Astrocyte (in vitro differentiated cells and primary cell): ENCODE data around the gene NKD1. TPM values are rescaled to one million over a fixed set of nuclear protein-coding genes. Genes with fewer than 3 reads are reported as not detected.

ENCODE experiments used
- DNase-seq: peaks from one replicate; pipeline ENCODE4 v3.0.0-alpha.2; 2010; ENCODE audit warnings: low read depth
- FAIRE-seq: peaks from 2 replicates; lab custom pipeline; 2011; peaks lifted over from hg19 to GRCh38; lab: Jason Lieb, UNC
- H2AFZ ChIP-seq: 2 replicates; pipeline ENCODE4 v1.6.0; 2012; ENCODE audit warnings: low read depth, low read length, inconsistent platforms
- H3K27ac ChIP-seq: 2 replicates; pipeline ENCODE4 v1.5.1; 2011; ENCODE audit warnings: low read depth, low read length, inconsistent platforms
- H3K27me3 ChIP-seq: 2 replicates; pipeline ENCODE4 v1.6.0; 2011; ENCODE audit warnings: low read length, inconsistent platforms; ENCODE audit not compliant: insufficient read depth
- H3K36me3 ChIP-seq: 2 replicates; pipeline ENCODE4 v1.5.1; 2011; ENCODE audit warnings: low read length, inconsistent platforms; ENCODE audit not compliant: insufficient read depth
- H3K4me1 ChIP-seq: 2 replicates; pipeline ENCODE4 v1.5.1; 2011; ENCODE audit warnings: low read length, inconsistent platforms; ENCODE audit not compliant: insufficient read depth
- H3K4me2 ChIP-seq: 2 replicates; pipeline ENCODE4 v1.6.0; 2012; ENCODE audit warnings: low read length, inconsistent platforms
- H3K4me3 ChIP-seq: 2 replicates; pipeline ENCODE4 v1.5.1; 2011; ENCODE audit warnings: low read depth, mild to moderate bottlenecking, low read length, inconsistent platforms; ENCODE audit not compliant: insufficient read depth
- H3K79me2 ChIP-seq: 2 replicates; pipeline ENCODE4 v1.6.0; 2012; ENCODE audit warnings: mild to moderate bottlenecking, low read length, inconsistent platforms; ENCODE audit not compliant: insufficient read depth
- H3K9ac ChIP-seq: 2 replicates; pipeline ENCODE4 v1.6.0; 2012; ENCODE audit warnings: mild to moderate bottlenecking, low read length, inconsistent platforms
- H3K9me3 ChIP-seq: 2 replicates; pipeline ENCODE4 v1.5.1; 2012; ENCODE audit warnings: low read depth, mild to moderate bottlenecking, low read length, inconsistent platforms; ENCODE audit not compliant: insufficient read depth
- H4K20me1 ChIP-seq: 2 replicates; pipeline ENCODE4 v1.6.0; 2012; ENCODE audit warnings: low read length, inconsistent platforms; ENCODE audit not compliant: insufficient read depth
- H3K27ac Mint-ChIP-seq: one replicate; pipeline ENCODE4 v1.8.0; 2021; ENCODE audit warnings: mild to moderate bottlenecking, mixed read lengths; ENCODE audit not compliant: unreplicated experiment
- H3K27me3 Mint-ChIP-seq: one replicate; pipeline ENCODE4 v1.8.0; 2021; ENCODE audit warnings: low read depth, mixed read lengths; ENCODE audit not compliant: unreplicated experiment
- H3K36me3 Mint-ChIP-seq: one replicate; pipeline ENCODE4 v1.8.0; 2021; ENCODE audit warnings: low read depth, mixed read lengths; ENCODE audit not compliant: unreplicated experiment
- H3K4me1 Mint-ChIP-seq: one replicate; pipeline ENCODE4 v1.8.0; 2021; ENCODE audit warnings: low read depth, mixed read lengths; ENCODE audit not compliant: unreplicated experiment
- H3K4me3 Mint-ChIP-seq: one replicate; pipeline ENCODE4 v1.8.0; 2021; ENCODE audit warnings: mild to moderate bottlenecking, moderate library complexity, mixed read lengths; ENCODE audit not compliant: unreplicated experiment
- H3K9me3 Mint-ChIP-seq: one replicate; pipeline ENCODE4 v1.8.0; 2021; ENCODE audit warnings: mild to moderate bottlenecking, mixed read lengths; ENCODE audit not compliant: unreplicated experiment
- CTCF ChIP-seq: IDR thresholded peaks from 2 replicates; pipeline ENCODE4 v1.5.1; 2011; ENCODE audit warnings: low read depth, mild to moderate bottlenecking, inconsistent platforms, low read length, moderate library complexity; ENCODE audit not compliant: insufficient read depth
- EZH2 ChIP-seq: IDR thresholded peaks from 2 replicates; pipeline ENCODE4 v1.6.1; 2012; ENCODE audit warnings: mild to moderate bottlenecking, low read length, inconsistent platforms; ENCODE audit not compliant: insufficient read depth
- total RNA-seq: library from RNA; stranded (reverse); gene quantifications from 2 replicates; pipeline ENCODE4 v1.2.1, GENCODE V29; 2021

The NKD1 gene
- total RNA-seq, 1 donor from 2014 or later, result 9.1 TPM

GRCh38 chr16:50519001-50519400 is 29.2 kb upstream of the NKD1 start:
- H3K4me1 Mint-ChIP-seq, result no peaks in the 10 kb centered on the region
- FAIRE-seq, result no peak
- no peak overlapping the region for H3K4me3 ChIP-seq

GRCh38 chr16:50519602-50520001 is 28.6 kb upstream of the NKD1 start:
- H3K27ac Mint-ChIP-seq, result no peak overlapping the region
- H3K36me3 Mint-ChIP-seq, result peaks cover 4% of the 10 kb centered on the region
- no peaks in the 10 kb centered on the region for H4K20me1 ChIP-seq
- no peak overlapping the region for H3K27ac ChIP-seq
- TF ChIP-seq EZH2 (no peak), CTCF (no peak)
- H2AFZ ChIP-seq, result no peak overlapping the region
- H3K4me3 Mint-ChIP-seq, result no peak overlapping the region
- H3K4me2 ChIP-seq, result no peak overlapping the region
- FAIRE-seq (no peak), DNase-seq (no peak)
- H3K9me3 Mint-ChIP-seq, result peaks cover 8% of the 10 kb centered on the region
- H3K27me3 ChIP-seq, result no peaks in the 10 kb centered on the region
- H3K4me1 ChIP-seq, result no peaks in the 10 kb centered on the region
- peaks cover 5% of the 10 kb centered on the region for H3K9me3 ChIP-seq
- no peaks in the 10 kb centered on the region for H3K36me3 ChIP-seq
- peaks cover 14% of the 10 kb centered on the region for H3K27me3 Mint-ChIP-seq
- no peaks in the 10 kb centered on the region for H3K4me1 Mint-ChIP-seq
- no peaks in the 10 kb centered on the region for H3K79me2 ChIP-seq
- no peak overlapping the region for H3K4me3 ChIP-seq
- H3K9ac ChIP-seq, result no peak overlapping the region

More at GRCh38 chr16:50519001-50519400, 29.2 kb upstream of the NKD1 start:
- TF ChIP-seq EZH2 (no peak), CTCF (no peak)
- Histone ChIP-seq H3K4me2 (no peak overlapping the region), H3K79me2 (no peaks in the 10 kb centered on the region), H3K9me3 (peaks cover 5% of the 10 kb centered on the region), H3K9ac (no peak overlapping the region), H3K27me3 (no peaks in the 10 kb centered on the region), H2AFZ (no peak overlapping the region), H3K4me1 (no peaks in the 10 kb centered on the region), H4K20me1 (no peaks in the 10 kb centered on the region), H3K27ac (no peak overlapping the region), H3K36me3 (no peaks in the 10 kb centered on the region)
- Mint-ChIP-seq H3K9me3 (peaks cover 6% of the 10 kb centered on the region), H3K27me3 (peaks cover 12% of the 10 kb centered on the region), H3K4me3 (no peak overlapping the region), H3K36me3 (peaks cover 4% of the 10 kb centered on the region), H3K27ac (no peak overlapping the region)
- no peak for DNase-seq

- no peaks in the 10 kb centered on the region for H3K27me3 ChIP-seq
- DNase-seq (no peak), FAIRE-seq (no peak)
- Mint-ChIP-seq H3K4me3 (no peak overlapping the region), H3K36me3 (peaks cover 4% of the 10 kb centered on the region), H3K4me1 (no peaks in the 10 kb centered on the region), H3K9me3 (peaks cover 11% of the 10 kb centered on the region), H3K27ac (no peak overlapping the region), H3K27me3 (peaks cover 24% of the 10 kb centered on the region)
- H4K20me1 ChIP-seq, result no peaks in the 10 kb centered on the region
- H3K4me1 ChIP-seq, result no peaks in the 10 kb centered on the region
- no peak overlapping the region for H3K4me3 ChIP-seq
- H3K27ac ChIP-seq, result no peak overlapping the region
- no peaks in the 10 kb centered on the region for H3K79me2 ChIP-seq
- peaks cover 5% of the 10 kb centered on the region for H3K9me3 ChIP-seq
- H3K36me3 ChIP-seq, result no peaks in the 10 kb centered on the region
- TF ChIP-seq CTCF (no peak), EZH2 (no peak)
- no peak overlapping the region for H2AFZ ChIP-seq
- H3K9ac ChIP-seq, result no peak overlapping the region
- H3K4me2 ChIP-seq, result no peak overlapping the region
Observed at GRCh38 chr16:50520451-50521245, 27.5 kb upstream of the NKD1 start.
